ENCODE results near the gene APBB1.

APBB1 gene

DNA sequence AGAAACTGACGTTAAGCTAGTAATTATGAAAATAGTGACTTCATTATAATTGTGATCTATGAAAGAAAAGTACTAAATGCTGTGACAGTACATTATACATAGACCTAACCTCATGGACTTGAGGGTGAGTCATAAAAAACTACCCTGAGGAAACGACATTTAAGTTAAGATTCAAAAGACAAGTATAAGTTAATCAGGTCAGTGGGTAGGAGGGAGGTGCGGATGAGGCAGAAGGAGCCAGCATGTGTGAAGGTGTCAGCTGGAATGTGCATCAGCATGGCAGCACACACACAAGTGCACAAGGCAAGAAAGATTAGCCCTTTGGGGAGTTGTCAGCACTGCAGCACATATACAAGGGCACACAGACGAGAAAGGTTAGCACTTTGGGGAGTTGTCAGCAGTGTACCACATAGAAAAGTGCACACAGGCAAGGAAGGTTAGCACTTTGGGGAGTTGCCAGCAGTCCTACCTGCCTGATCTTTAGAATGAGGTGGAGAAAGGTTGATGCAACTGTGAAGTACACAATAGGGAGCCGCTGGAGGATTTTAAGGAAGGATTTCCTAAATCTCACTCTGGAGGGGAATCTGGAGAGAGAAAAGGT is 67.0 kb downstream of the APBB1 start:
- no peak for DNase-seq (ENCODE audit: low read depth)

DNA sequence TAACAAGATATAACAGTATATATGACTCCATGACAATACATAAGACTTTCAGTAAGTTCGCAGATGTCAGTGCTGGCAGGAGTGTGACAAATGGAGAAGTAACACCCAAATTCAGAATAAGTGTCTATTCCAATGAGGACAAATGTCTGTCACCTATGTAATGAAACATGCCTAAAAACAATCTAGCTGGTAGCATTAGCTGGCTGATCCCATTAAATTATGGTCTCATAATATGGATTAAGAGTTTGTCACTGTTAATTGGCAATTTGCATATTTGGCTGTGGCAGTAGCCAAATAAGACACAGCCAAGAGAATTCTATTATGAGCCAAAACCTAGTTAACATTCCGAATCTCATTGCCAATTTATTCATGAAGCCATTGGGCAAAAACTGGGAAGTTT is 68.4 kb downstream of the APBB1 start:
- DNase-seq (ENCODE audit: low read depth): no peak

DNA sequence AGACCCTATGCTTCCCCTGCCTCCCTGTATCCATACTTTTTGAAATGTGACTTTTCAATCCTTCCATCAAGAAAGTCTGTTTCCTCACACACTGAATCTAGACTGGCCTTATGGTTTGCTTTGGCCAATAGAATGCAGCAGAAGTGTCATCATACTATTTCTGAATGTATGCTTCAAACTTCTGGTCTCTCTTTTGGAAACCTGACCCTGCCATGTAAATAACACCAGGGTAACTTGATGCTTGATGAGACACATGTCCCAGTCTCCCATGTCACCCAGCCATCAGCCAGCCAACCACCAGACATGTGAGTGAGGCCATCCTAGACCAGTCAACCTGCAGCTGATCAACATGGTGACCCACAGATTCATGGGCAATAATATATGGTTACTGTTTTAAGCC is 68.9 kb downstream of the APBB1 start:
- no peak for DNase-seq (ENCODE audit: low read depth)

DNA sequence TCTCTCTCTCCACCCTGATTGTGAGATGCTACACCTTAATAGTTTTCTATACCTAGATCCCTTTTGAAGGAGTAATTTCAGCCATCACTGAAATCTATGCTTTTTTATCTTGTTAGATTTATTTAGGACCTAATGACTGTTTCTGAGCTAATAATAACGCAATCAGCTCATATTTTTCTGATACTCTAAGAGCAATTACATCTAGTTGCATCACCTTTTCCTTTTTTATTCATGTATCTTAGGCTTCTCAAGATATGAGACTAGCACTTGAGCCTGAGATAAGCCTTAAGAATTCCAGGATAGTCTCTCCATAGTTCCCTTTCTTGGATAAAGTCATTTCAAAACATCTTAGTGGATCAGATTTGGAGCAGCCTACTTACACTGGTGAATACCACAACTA is 73.5 kb downstream of the APBB1 start:
- no peak for DNase-seq (ENCODE audit: low read depth)
